Left renal pelvis (tissue), 4 donors: ENCODE data around the gene SIK2. TPM values are rescaled to one million over a fixed set of nuclear protein-coding genes. Genes with fewer than 3 reads are reported as not detected.

Source experiments
- DNase-seq, 4 donors: peaks; one replicate each; pipeline ENCODE4 v3.0.0-alpha.2; 2013; ENCODE audit warnings: low read depth in 4 of 4, low spot score in 3 of 4
- polyA plus RNA-seq, 4 donors: library from polyadenylated mRNA; unstranded; fragments of 120-200 nt; gene quantifications; one replicate each; pipeline ENCODE4 v1.2.1, GENCODE V29; 2013; ENCODE audit not compliant: insufficient read length in 4 of 4

The SIK2 gene
- polyA plus RNA-seq, 4 donors = 15.6 to 25.0 (median 20.7) TPM

GRCh38 chr11:111724615-111725129 lies 122.4 kb downstream of the SIK2 start:
- no peak for DNase-seq

- no peak for DNase-seq
Observed at GRCh38 chr11:111725621-111726020, 123.4 kb downstream of the SIK2 start.

DNA sequence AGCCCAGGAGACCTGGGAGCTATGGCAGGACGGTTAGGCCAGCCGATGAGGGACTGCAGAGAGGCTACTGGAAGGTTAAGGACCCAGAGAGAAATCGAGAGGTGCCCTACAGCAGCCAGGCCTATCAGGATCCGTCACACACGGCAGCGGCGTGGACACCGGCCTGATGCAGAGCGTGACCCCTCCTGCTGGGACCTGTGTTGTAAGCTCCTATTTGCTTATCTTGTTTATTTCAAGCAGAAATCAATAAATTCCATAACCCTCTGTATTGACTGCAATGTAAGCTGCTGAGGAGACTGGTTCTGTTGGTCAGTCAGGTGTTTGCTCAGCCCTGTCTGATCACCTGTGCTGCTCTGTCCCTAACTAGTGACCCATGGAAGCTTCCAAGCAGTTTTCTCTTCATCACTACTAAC lies 124.1 kb downstream of the SIK2 start:
- DNase-seq = no peak

DNA sequence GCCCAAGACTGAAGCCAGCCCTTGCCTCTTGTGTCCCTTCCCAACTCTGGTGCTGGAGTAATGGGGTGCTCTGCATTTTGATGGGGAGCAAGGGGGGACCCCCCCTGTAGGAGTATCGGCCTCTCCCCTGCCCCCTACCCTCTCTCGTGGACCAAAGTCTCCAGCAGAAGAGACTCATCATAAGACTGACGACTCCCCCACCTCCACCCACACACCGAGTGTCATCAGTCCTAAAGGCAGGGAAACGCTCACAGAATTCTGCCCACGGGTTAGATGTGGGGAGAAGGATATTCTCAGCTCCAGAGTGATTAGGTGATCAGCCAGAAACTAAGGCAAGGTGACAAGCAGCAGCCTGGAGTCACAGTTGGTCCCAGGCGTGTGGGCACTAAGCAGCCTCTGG lies 125.2 kb downstream of the SIK2 start:
- no peak for DNase-seq

DNA sequence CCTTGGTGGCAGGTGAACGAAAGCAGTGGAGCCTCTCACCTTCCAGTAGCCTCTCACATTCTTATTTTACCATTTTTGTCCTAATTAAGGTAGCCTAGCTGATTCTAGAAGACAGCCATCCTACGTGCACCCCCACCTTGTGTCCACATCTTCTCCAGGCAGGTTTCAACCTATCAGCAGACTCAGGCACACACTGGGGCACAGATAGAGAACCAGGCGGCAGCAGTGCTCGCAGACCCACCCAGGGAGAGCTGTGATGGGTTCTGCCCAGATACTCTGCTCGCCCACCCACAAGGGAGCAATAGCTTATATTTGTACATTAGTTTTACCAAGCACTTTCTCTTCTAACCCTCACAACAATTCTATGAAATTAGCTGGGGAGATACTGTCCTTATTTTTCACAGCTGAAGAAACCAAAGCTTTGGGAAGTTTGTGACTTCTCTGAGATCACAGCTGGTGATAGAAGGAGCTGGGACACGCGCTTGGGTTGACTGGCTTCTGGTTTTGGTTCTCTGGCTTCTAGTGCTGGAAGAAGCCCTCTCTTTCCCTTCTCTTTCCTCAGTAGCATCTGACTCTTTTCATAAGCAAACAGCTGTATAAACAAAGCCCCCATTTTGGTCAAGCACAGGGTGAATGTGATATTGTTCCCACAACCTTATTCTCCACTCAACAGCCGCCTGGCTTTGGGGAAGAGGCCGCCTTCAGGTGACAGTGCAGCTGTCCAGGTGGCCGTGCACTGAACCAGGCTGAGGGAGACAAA lies 127.0 kb downstream of the SIK2 start:
- no peak for DNase-seq

- DNase-seq = no peak
Observed at GRCh38 chr11:111729831-111730311, 127.6 kb downstream of the SIK2 start.

DNA sequence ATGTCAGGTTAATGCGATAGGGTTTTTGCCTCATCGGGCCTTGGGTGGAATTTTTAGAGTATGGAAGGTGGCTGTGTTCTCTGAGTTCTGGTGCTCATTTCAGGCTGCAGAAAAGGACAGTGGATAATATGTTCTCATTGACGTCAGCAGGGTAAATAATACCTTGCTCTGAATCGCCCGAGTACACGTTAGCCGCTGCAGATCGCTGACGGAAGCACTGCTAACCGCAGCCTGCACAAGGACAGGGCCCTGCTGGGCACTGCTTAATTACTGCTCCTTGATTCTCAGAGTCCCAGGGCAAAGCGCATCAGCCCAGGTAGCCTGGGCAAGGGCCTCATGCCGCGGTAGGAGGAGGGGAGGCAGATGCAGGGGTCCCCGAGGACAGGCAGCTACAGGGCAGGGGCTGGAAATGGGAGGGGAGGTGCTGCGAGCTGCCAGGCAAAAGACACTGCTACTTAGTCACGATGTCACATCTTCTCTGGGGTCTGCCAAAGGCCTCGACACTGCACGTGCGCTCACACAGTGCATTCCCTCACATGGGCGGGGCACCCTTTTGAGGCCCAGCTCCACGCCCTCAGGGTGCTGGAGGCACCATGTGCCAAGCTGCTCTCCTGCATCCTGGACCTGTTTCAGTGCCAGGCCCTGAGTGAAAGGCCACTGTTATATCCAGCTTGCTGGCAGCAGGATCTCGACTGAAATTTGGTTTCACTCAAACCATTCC lies 128.8 kb downstream of the SIK2 start:
- no peak for DNase-seq

- no peak for DNase-seq
Observed at GRCh38 chr11:111731821-111732220, 129.6 kb downstream of the SIK2 start.

- DNase-seq = no peak
Observed at GRCh38 chr11:111733016-111733415, 130.8 kb downstream of the SIK2 start.

DNA sequence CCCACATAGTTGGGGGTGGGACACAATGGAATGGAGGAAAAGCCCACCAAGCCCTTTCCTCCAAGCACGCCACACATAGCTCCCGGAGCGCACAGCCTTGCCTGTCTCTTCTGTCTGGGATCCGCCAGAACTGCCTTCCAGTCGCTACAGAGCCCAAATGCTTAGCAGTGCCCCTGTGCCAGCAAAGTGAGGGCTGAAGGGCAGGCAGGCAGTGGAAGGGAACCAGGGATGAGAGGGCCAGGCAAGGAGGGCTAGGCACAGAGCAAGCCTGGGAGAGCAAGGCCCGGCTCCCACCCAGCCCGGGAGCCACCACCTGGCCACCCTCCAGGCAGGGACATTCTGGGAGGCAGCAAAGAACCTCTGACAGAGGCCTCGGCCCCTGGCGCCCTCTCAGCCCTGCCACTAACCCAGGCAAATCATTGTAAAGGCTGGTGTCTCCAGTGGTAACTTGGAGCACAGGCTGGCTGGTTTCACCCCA lies 131.4 kb downstream of the SIK2 start:
- DNase-seq = no peak

DNA sequence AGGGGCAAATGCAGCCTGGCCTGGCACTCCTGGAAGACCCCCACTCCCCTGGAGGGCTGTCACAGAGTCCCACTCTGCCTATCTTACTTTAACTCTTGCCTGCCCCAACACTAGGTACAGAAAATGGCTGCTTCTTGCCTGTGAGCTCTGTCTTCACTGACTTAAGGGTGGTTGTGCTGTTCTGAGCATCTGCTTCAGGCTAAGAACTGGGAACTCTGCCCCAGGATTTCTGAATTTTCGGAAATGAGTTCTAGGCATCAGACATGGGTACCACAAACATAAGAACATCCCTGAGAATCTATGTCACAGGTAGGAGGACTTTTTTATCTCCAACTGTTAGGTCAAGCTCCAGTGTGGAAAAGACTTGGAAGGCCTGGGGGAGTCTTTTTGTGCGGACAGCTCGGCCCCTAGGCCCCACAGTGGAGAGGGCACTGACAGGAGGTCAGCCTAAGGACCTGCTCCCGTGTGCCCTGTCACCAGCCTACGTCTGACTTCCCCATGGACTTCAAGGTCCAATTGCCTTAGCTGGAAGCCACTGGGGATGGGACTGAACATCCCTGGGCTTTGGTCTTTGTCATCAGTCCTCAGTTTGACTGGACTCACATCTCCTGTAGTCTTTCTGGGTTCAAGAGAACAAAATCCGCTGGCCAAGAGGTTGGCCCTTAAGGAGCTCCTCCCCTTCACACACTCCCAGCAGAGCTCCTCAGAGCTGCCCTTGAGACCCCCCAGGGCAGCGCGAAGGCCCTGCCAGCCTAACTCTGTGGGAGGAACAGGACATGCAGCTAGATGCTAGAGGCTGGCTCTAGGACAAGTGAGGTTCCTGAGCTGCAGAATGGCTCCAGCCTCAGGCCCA lies 132.1 kb downstream of the SIK2 start:
- DNase-seq = no peak

DNA sequence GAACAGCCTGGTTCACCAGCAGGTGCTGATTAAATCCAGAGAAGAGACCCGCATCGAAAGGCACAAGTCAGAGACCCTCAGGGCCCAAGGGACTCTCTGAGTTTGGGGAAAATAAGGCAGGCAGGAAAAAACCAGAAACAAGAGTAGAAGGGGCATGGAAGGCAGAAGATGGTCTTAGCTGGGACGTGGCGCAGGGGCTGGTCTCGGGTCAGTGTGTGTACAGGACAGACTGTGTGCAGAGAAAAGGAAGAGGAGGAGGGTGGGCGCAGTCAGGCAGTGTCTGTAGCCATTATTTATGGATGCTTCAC lies 132.7 kb downstream of the SIK2 start:
- DNase-seq = no peak

DNA sequence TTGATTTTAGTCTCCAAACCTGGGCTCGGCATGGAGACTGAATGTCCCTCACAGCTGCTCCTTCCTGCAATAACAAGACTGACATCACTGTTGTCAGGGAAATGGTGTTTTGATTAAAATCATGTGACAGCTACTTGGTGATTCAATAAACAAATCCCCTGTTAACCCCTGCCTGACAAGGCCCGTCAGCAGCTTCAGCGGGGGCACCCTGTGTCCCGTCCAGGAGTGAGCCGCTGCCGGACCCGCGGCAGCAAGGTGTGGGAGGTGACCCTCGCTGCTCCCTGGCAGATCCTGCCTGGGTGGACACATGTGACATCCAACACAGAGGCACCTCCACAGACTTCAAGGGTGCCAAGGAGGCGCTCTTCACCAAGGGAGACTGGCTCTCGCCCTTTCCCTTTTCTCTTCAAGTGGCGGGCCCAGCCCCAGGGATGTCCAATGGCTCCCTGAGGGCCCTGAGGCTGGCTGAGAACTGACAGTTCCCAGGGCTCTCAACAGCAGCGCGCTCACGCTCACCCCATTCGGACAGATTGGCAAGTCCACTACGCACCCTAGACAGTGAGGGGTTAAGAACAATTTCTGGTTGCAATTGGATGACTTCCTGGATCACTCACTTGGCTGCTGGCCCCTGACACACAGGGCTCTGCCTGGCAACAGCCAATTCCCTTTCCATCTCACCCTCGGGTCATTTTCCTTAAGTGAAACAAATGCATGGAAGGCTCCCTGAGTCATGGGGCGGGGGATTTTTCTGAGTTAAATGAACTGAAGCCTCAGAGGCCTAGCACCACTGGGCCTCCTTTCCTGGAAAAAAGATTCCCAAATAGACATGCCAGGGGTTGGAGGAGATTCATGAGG lies 133.2 kb downstream of the SIK2 start:
- peak; percentile 67 to 88 (median 80) for DNase-seq

- no peak for DNase-seq
Observed at GRCh38 chr11:111736181-111736590, 133.9 kb downstream of the SIK2 start.

DNA sequence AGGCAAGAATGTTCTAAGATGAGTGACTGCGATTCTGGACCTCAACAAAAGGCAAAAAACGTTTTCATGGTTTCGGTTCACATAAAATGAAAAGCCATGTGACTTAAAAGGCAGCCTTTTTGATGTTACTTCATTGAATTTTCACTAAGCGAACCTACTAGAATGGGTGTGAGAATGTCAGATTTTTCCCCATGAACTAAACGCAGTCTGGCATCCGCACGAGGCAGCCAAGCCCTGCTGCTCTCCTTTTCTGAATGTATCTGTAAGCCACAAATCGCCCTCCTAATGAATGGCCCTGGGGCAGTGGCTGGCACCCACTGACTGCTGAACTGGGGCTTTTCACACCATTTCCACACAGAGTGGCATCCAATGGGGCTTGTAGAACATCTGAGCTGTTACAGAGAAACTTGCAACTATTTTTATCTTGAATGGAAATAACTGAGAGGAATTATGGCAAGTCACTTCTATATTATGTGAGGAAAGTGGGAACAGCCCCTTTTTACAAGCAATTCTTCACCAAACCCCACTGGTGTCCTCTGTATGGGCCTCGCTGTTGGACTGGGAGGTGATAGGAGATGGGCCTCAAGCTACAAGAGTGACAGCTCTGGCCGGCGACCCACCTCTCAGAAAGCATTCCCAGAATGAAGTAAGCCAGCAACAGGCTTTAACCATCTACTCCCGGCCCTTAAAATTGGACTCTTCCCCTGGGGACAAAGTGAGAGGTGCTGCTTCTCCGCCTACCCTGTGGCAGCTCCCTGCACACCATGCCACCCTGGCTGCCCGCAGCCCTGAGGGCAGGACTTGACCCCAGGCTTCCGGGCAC lies 134.6 kb downstream of the SIK2 start:
- no peak for DNase-seq

- no peak for DNase-seq
Observed at GRCh38 chr11:111737444-111738210, 135.4 kb downstream of the SIK2 start.

GRCh38 chr11:111739299-111739698 lies 137.1 kb downstream of the SIK2 start:
- DNase-seq = no peak

DNA sequence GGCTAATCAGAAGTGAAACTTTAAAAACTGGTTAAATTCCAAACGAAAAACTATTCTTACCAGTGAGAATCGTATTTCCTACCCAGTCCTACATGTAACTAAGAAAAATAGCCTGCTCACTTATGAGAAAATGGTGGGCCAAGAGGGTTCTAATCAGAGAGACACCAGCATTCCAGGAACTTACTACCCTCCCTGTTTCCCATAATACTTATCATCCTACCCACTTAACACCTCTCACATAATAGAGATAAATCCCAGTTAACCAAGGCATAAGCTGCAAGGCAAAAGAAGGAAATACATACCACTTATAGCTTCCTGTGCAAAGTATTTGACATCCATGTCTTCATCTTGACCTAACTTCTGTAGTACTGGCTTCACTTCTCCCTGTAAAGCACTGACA lies 139.5 kb downstream of the SIK2 start:
- no peak for DNase-seq
